GM21381 (cell line): ENCODE data around the gene IL37.
"Not testable (repeated sequence)": the region's sequence is repeated elsewhere in the genome, so short reads cannot be mapped to it uniquely, and the experiment has no call there.

ENCODE experiments used
- ATAC-seq: cut with Tn5 transposase; IDR thresholded peaks from one replicate; pipeline ENCODE4 v1.9.1; 2021; ENCODE audit warnings: mild to moderate bottlenecking, moderate library complexity; ENCODE audit not compliant: unreplicated experiment

IL37 gene

GRCh38 chr2:112920923-112921532 is 10.1 kb downstream of the IL37 start:
- no peak for ATAC-seq

- ATAC-seq: no peak
These were observed 11.0 kb downstream of the IL37 start for GRCh38 chr2:112921982-112922381.

- no peak for ATAC-seq
These were observed 12.4 kb downstream of the IL37 start for GRCh38 chr2:112923237-112923966.

GRCh38 chr2:112923967-112924338 is 13.0 kb downstream of the IL37 start:
- no peak for ATAC-seq

- no peak for ATAC-seq
These were observed 13.4 kb downstream of the IL37 start for GRCh38 chr2:112924360-112924759.

GRCh38 chr2:112924821-112925220 is 13.9 kb downstream of the IL37 start:
- no peak for ATAC-seq

- no peak for ATAC-seq
These were observed 15.7 kb downstream of the IL37 start for GRCh38 chr2:112926707-112927106.

- no peak for ATAC-seq
These were observed 16.8 kb downstream of the IL37 start for GRCh38 chr2:112927745-112928144.

- no peak for ATAC-seq
These were observed 22.3 kb downstream of the IL37 start for GRCh38 chr2:112933261-112933660.

GRCh38 chr2:112934117-112934516 is 23.2 kb downstream of the IL37 start:
- not testable (repeated sequence) for ATAC-seq

- ATAC-seq: no peak
These were observed 25.9 kb downstream of the IL37 start for GRCh38 chr2:112936927-112937232.

- no peak for ATAC-seq
These were observed 27.9 kb downstream of the IL37 start for GRCh38 chr2:112938904-112939303.

GRCh38 chr2:112939425-112939824 is 28.5 kb downstream of the IL37 start:
- ATAC-seq: no peak

GRCh38 chr2:112940859-112941625 is 30.1 kb downstream of the IL37 start:
- ATAC-seq: no peak

GRCh38 chr2:112941753-112942653 is 31.0 kb downstream of the IL37 start:
- peak; percentile 68 for ATAC-seq

GRCh38 chr2:112942654-112943002 is 31.7 kb downstream of the IL37 start:
- no peak for ATAC-seq

GRCh38 chr2:112944971-112945370 is 34.0 kb downstream of the IL37 start:
- no peak for ATAC-seq

- ATAC-seq: no peak
These were observed 35.1 kb downstream of the IL37 start for GRCh38 chr2:112946086-112946485.

GRCh38 chr2:112947374-112947773 is 36.4 kb downstream of the IL37 start:
- no peak for ATAC-seq

- no peak for ATAC-seq
These were observed 38.5 kb downstream of the IL37 start for GRCh38 chr2:112949456-112949855.

GRCh38 chr2:112954364-112954763 is 43.4 kb downstream of the IL37 start:
- no peak for ATAC-seq
